H9 (cell line): Measurements from ENCODE around the gene MRPL36. TPM values are rescaled to one million over a fixed set of nuclear protein-coding genes. Genes with fewer than 3 reads are reported as not detected.
A peak's percentile ranks its signal among the peaks of the same experiment; 100 is the strongest.
"Not testable (repeated sequence)": the region's sequence is repeated elsewhere in the genome, so short reads cannot be mapped to it uniquely, and the experiment has no call there.

ENCODE experiments used
- DNase-seq: peaks from one replicate; pipeline ENCODE4 v3.0.0-alpha.2; 2017
- H2AFZ ChIP-seq: one replicate; pipeline ENCODE4 v1.6.1; 2013; ENCODE audit warnings: mild to moderate bottlenecking, low read length, control low read depth, moderate library complexity
- H2AK5ac ChIP-seq: 2 replicates; pipeline ENCODE4 v1.6.1; 2013; ENCODE audit warnings: low read length, control low read depth, mixed read lengths; ENCODE audit not compliant: insufficient read length
- H2BK120ac ChIP-seq: one replicate; pipeline ENCODE4 v1.6.1; 2013; ENCODE audit warnings: low read depth, mild to moderate bottlenecking, low read length, control low read depth, inconsistent platforms; ENCODE audit not compliant: poor library complexity, severe bottlenecking
- H2BK12ac ChIP-seq: 2 replicates; pipeline ENCODE4 v1.6.1; 2013; ENCODE audit warnings: low read length, control low read depth, mixed read lengths, low read depth; ENCODE audit not compliant: insufficient read length
- H2BK15ac ChIP-seq: 2 replicates; pipeline ENCODE4 v1.6.1; 2013; ENCODE audit warnings: low read depth, low read length, control low read depth
- H2BK20ac ChIP-seq: one replicate; pipeline ENCODE4 v1.6.1; 2013; ENCODE audit warnings: low read depth, mild to moderate bottlenecking, low read length, control low read depth, inconsistent platforms; ENCODE audit not compliant: poor library complexity, severe bottlenecking
- H2BK5ac ChIP-seq: 2 replicates; pipeline ENCODE4 v1.6.1; 2013; ENCODE audit warnings: low read length, control low read depth, mixed read lengths; ENCODE audit not compliant: insufficient read length
- H3K14ac ChIP-seq: 2 replicates; pipeline ENCODE4 v1.6.1; 2013; ENCODE audit warnings: low read length, control low read depth; ENCODE audit not compliant: insufficient read depth
- H3K18ac ChIP-seq: 2 replicates; pipeline ENCODE4 v1.6.1; 2013; ENCODE audit warnings: low read depth, mild to moderate bottlenecking, mixed read lengths, low read length, control low read depth; ENCODE audit not compliant: insufficient read length
- H3K23ac ChIP-seq: 2 replicates; pipeline ENCODE4 v1.6.1; 2013; ENCODE audit warnings: low read length, control low read depth, mixed read lengths, low read depth; ENCODE audit not compliant: insufficient read length
- H3K23me2 ChIP-seq: 2 replicates; pipeline ENCODE4 v1.6.1; 2013; ENCODE audit warnings: low read depth, mild to moderate bottlenecking, mixed read lengths, low read length, control low read depth; ENCODE audit not compliant: insufficient read length, poor library complexity, severe bottlenecking
- H3K27ac ChIP-seq: 2 replicates; pipeline ENCODE4 v1.5.1; 2013; ENCODE audit warnings: low read length, control low read depth, mixed read lengths, low read depth; ENCODE audit not compliant: insufficient read length
- H3K27me3 ChIP-seq: 2 replicates; pipeline ENCODE4 v1.6.1; 2013; ENCODE audit warnings: low read length, control low read depth, inconsistent platforms; ENCODE audit not compliant: insufficient read depth
- H3K4ac ChIP-seq: 2 replicates; pipeline ENCODE4 v1.6.1; 2013; ENCODE audit warnings: low read depth, mild to moderate bottlenecking, control low read depth, inconsistent platforms, low read length, moderate library complexity
- H3K4me1 ChIP-seq: 2 replicates; pipeline ENCODE4 v1.6.1; 2013; ENCODE audit warnings: low read length, control low read depth, inconsistent platforms; ENCODE audit not compliant: insufficient read depth
- H3K4me2 ChIP-seq: 2 replicates; pipeline ENCODE4 v1.6.1; 2013; ENCODE audit warnings: low read length, control low read depth, mixed read lengths; ENCODE audit not compliant: insufficient read length, insufficient read depth
- H3K56ac ChIP-seq: 2 replicates; pipeline ENCODE4 v1.6.1; 2013; ENCODE audit warnings: low read depth, mild to moderate bottlenecking, mixed read lengths, low read length, control low read depth; ENCODE audit not compliant: insufficient read length
- H3K79me1 ChIP-seq: 2 replicates; pipeline ENCODE4 v1.6.1; 2013; ENCODE audit warnings: low read depth, mild to moderate bottlenecking, moderate library complexity, low read length, control low read depth, inconsistent platforms; ENCODE audit not compliant: insufficient read depth, poor library complexity, severe bottlenecking
- H3K79me2 ChIP-seq: 2 replicates; pipeline ENCODE4 v1.6.1; 2013; ENCODE audit warnings: low read length, control low read depth, inconsistent platforms; ENCODE audit not compliant: insufficient read depth
- H3K9ac ChIP-seq: 2 replicates; pipeline ENCODE4 v1.6.1; 2013; ENCODE audit warnings: low read length, control low read depth, mixed read lengths; ENCODE audit not compliant: insufficient read length; ENCODE audit errors: extremely low read depth
- H3K9me3 ChIP-seq: one replicate; pipeline ENCODE4 v1.6.1; 2013; ENCODE audit warnings: low read depth, low read length, inconsistent platforms; ENCODE audit not compliant: control insufficient read depth
- H3T11ph ChIP-seq: one replicate; pipeline ENCODE4 v1.6.1; 2013; ENCODE audit warnings: mild to moderate bottlenecking, low read length, control low read depth, inconsistent platforms
- H4K20me1 ChIP-seq: one replicate; pipeline ENCODE4 v1.6.1; 2013; ENCODE audit not compliant: control insufficient read depth, insufficient read length, insufficient read depth
- H4K5ac ChIP-seq: 2 replicates; pipeline ENCODE4 v1.6.1; 2013; ENCODE audit warnings: low read depth, mild to moderate bottlenecking, mixed read lengths, low read length, control low read depth; ENCODE audit not compliant: insufficient read length
- H4K8ac ChIP-seq: replicated peaks from 2 replicates; pipeline ENCODE4 v1.6.1; 2013; ENCODE audit warnings: low read length, control low read depth, mixed read lengths, low read depth; ENCODE audit not compliant: insufficient read length
- H4K91ac ChIP-seq: 2 replicates; pipeline ENCODE4 v1.6.1; 2013; ENCODE audit warnings: low read depth, mild to moderate bottlenecking, moderate library complexity, mixed read lengths, low read length, control low read depth; ENCODE audit not compliant: insufficient read length
- H3K27ac Mint-ChIP-seq, 3 experiments: 2 replicates in 2 of 3; 3 replicates in 1 of 3; pipeline ENCODE4 v1.8.0; 2020 to 2021; ENCODE audit warnings: mixed read lengths in 3 of 3, mild to moderate bottlenecking in 1 of 3, moderate library complexity in 1 of 3
- H3K27me3 Mint-ChIP-seq: 2 replicates; pipeline ENCODE4 v1.8.0; 2021; ENCODE audit warnings: low read depth, mild to moderate bottlenecking, moderate library complexity, mixed read lengths
- H3K36me3 Mint-ChIP-seq, 3 experiments: 2 replicates in 2 of 3; 3 replicates in 1 of 3; pipeline ENCODE4 v1.8.0; 2020 to 2021; ENCODE audit warnings: low read depth in 3 of 3, mixed read lengths in 3 of 3; ENCODE audit not compliant: insufficient read depth in 1 of 3
- H3K4me1 Mint-ChIP-seq, 2 experiments: 2 replicates each; pipeline ENCODE4 v1.8.0; 2020; ENCODE audit warnings: mixed read lengths in 2 of 2
- H3K4me3 Mint-ChIP-seq, 2 experiments: 2 replicates in 1 of 2; 3 replicates in 1 of 2; pipeline ENCODE4 v1.8.0; 2020 to 2021; ENCODE audit warnings: mild to moderate bottlenecking in 2 of 2, mixed read lengths in 2 of 2, moderate library complexity in 1 of 2
- H3K9me3 Mint-ChIP-seq, 2 experiments: 2 replicates in 1 of 2; 3 replicates in 1 of 2; pipeline ENCODE4 v1.8.0; 2020; ENCODE audit warnings: mild to moderate bottlenecking in 2 of 2, mixed read lengths in 2 of 2, moderate library complexity in 1 of 2
- CTCF ChIP-seq: fragments of 200-600 bp; sonication (generic); conservative IDR thresholded peaks from 3 replicates; pipeline ENCODE4 v1.8.0; 2021; ENCODE audit warnings: antibody characterized with exemption, mild to moderate bottlenecking
- WGBS: extraction: QIAGEN DNeasy Blood & Tissue Kit; methylation state at CpG from one replicate; pipeline ENCODE4 v1.1.7; 2013; ENCODE audit warnings: missing lambda C conversion rate, low lambda C conversion rate, mixed read lengths; ENCODE audit not compliant: insufficient read length; ENCODE audit errors: extremely low coverage; 5-methylcytosine and 5-hydroxymethylcytosine counted together
- total RNA-seq: library from RNA; stranded (reverse); gene quantifications from 2 replicates; pipeline ENCODE4 v1.2.1, GENCODE V29; 2021

MRPL36 gene
- total RNA-seq, 1 experiment from 2014 or later, result 67.3 TPM

DNA sequence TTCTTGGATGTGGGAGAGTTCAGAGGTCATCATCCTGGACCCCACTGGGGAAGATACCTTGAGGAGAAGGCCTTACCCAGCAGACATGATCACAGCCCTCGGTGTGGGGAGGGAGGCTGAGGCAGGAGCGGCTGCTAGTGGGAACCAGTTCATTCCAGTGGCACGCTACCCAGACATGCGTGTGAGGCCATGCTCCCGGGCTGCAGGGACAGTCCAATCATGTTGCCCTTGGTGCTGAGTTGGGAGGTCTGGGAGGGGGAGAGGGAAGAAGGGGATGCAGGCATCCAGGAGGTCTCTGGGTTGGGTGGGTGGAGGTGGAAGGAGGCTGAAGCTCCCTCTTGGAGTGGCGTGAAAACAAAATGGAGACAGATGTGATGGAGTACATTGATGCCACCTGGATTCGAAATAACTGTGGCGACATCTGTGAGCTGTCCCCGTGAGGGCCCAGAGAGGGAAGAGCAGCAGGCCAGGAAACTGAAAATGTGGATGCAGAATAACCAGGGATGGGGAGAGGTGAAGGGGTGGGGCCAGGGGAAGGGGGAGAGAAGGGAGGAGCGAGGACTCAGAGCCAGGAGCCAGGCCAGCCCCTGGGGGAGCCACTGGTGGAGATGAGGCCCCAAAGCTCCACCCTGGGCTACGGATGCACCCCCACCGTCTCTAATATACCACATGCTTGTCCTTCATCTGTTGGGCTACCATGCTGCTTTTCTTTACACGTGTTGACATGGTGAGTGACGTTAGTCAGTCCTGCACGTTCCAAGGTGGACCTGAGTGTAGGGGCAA, 17.8 kb upstream of the MRPL36 start:
- Histone ChIP-seq H3K79me1 (peaks cover 3% of the 10 kb centered on the region), H2BK15ac (no peak overlapping the region), H3K9me3 (no peaks in the 10 kb centered on the region), H3K27ac (no peak overlapping the region), H3K18ac (no peak overlapping the region), H3K4me2 (no peak overlapping the region), H2BK12ac (no peak overlapping the region), H4K5ac (no peak overlapping the region), H3K4me1 (no peaks in the 10 kb centered on the region), H3K79me2 (no peaks in the 10 kb centered on the region), H4K8ac (no peak overlapping the region), H3K4ac (no peak overlapping the region), H2AFZ (no peak overlapping the region), H2BK20ac (no peak overlapping the region), H3T11ph (no peak overlapping the region), H3K56ac (no peak overlapping the region), H2AK5ac (no peak overlapping the region), H3K14ac (no peak overlapping the region; the same call in 1 of the 2 replicates), H3K27me3 (no peaks in the 10 kb centered on the region), H3K23me2 (no peaks in the 10 kb centered on the region), H3K9ac (no peak overlapping the region), H4K91ac (no peak overlapping the region), H2BK5ac (no peak overlapping the region), H4K20me1 (peaks cover 2% of the 10 kb centered on the region), H3K23ac (no peak overlapping the region), H2BK120ac (no peak overlapping the region)
- DNase-seq, result no peak
- no CpG with 5 or more reads among the region's 15 CpGs for WGBS
- TF ChIP-seq CTCF, result no peak
- Mint-ChIP-seq H3K4me1 (peaks cover 19 to 29% of the 10 kb centered on the region in 2 experiments), H3K27me3 (no peaks in the 10 kb centered on the region; the same call in 1 of the 2 replicates), H3K9me3 (no peaks in the 10 kb centered on the region), H3K36me3 (peaks cover 56 to 93% (median 88%) of the 10 kb centered on the region in 3 experiments), H3K27ac (no peak overlapping the region), H3K4me3 (no peak overlapping the region)

- not testable (repeated sequence) for H3K56ac ChIP-seq, H2BK15ac ChIP-seq, H3K4me2 ChIP-seq, H3K23ac ChIP-seq, H3K18ac ChIP-seq, H2BK5ac ChIP-seq, H4K20me1 ChIP-seq, H2BK12ac ChIP-seq, DNase-seq, H3K4me1 ChIP-seq, H3K27ac ChIP-seq, H3K9ac ChIP-seq, H3K9me3 ChIP-seq, H2BK120ac ChIP-seq, H3K79me1 ChIP-seq, H3K27me3 ChIP-seq, H3K4ac ChIP-seq, H2AFZ ChIP-seq, H3K27me3 Mint-ChIP-seq, H2BK20ac ChIP-seq, H2AK5ac ChIP-seq, H4K91ac ChIP-seq, H3K9me3 Mint-ChIP-seq, H3K79me2 ChIP-seq, H3K14ac ChIP-seq, H4K8ac ChIP-seq, H3K23me2 ChIP-seq, H3K4me3 Mint-ChIP-seq, H3T11ph ChIP-seq, H4K5ac ChIP-seq
- Mint-ChIP-seq H3K36me3 (peaks cover 58 to 93% (median 93%) of the 10 kb centered on the region in 3 experiments), H3K4me1 (peaks cover 19 to 29% of the 10 kb centered on the region in 2 experiments), H3K27ac (peak overlapping the region in 1 of 3 experiments; percentile 74; a peak in 1 of 7 replicates)
- WGBS, result 96% methylated on average over 5 of the region's 18 CpGs
Observed at GRCh38 chr5:1816495-1817089, 17.0 kb upstream of the MRPL36 start.
